HEK293T (cell line): ENCODE measurements around the gene WSB1.
"Not testable (repeated sequence)": the region's sequence is repeated elsewhere in the genome, so short reads cannot be mapped to it uniquely, and the experiment has no call there.

Experiments used
- CTCF ChIA-PET: fragments of 350-600 bp; formaldehyde crosslinking; extraction: SDS; loops from one replicate; lab custom pipeline; 2021; ENCODE audit warnings: antibody characterized with exemption, inconsistent platforms; lab: Yijun Ruan, JAX
- POLR2A ChIA-PET: fragments of 350-600 bp; formaldehyde crosslinking; extraction: SDS; loops from one replicate; lab custom pipeline; 2020; ENCODE audit warnings: antibody characterized with exemption, inconsistent platforms; lab: Yijun Ruan, JAX
- DNase-seq: peaks from one replicate; pipeline ENCODE4 v3.0.0; 2012; ENCODE audit warnings: mixed read lengths; ENCODE audit errors: extremely low spot score
- ARNT ChIP-seq: fragments of 450-650 bp; IDR thresholded peaks from 2 replicates; pipeline ENCODE4 v1.6.1; 2017; ENCODE audit warnings: mild to moderate bottlenecking
- BHLHE40 ChIP-seq: fragments of 450-650 bp; IDR thresholded peaks from 2 replicates; pipeline ENCODE4 v1.6.1; 2016; ENCODE audit warnings: mild to moderate bottlenecking, moderate library complexity, borderline replicate concordance
- CTBP1 ChIP-seq: fragments of 450-650 bp; IDR thresholded peaks from 2 replicates; pipeline ENCODE4 v1.6.1; 2016; ENCODE audit warnings: borderline replicate concordance
- ELF4 ChIP-seq: fragments of 450-650 bp; IDR thresholded peaks from 2 replicates; pipeline ENCODE4 v1.6.1; 2017; ENCODE audit warnings: antibody characterized with exemption
- FOXA1 ChIP-seq: fragments of 450-650 bp; IDR thresholded peaks from 2 replicates; pipeline ENCODE4 v1.6.1; 2016; ENCODE audit warnings: mild to moderate bottlenecking
- FOXK2 ChIP-seq: fragments of 450-650 bp; IDR thresholded peaks from 2 replicates; pipeline ENCODE4 v1.6.1; 2016; ENCODE audit warnings: mild to moderate bottlenecking
- FOXM1 ChIP-seq: fragments of 450-650 bp; IDR thresholded peaks from 2 replicates; pipeline ENCODE4 v1.6.1; 2017; ENCODE audit warnings: mild to moderate bottlenecking, borderline replicate concordance
- HDGF ChIP-seq: fragments of 450-650 bp; IDR thresholded peaks from 2 replicates; pipeline ENCODE4 v1.6.1; 2017; ENCODE audit warnings: antibody characterized with exemption, borderline replicate concordance
- L3MBTL2 ChIP-seq: fragments of 450-650 bp; conservative IDR thresholded peaks from 2 replicates; pipeline ENCODE4 v1.6.1; 2016; ENCODE audit warnings: mild to moderate bottlenecking
- LEF1 ChIP-seq: fragments of 450-650 bp; IDR thresholded peaks from 2 replicates; pipeline ENCODE4 v1.6.1; 2017; ENCODE audit warnings: mild to moderate bottlenecking, borderline replicate concordance
- NFRKB ChIP-seq: fragments of 450-650 bp; IDR thresholded peaks from 2 replicates; pipeline ENCODE4 v1.6.1; 2016; ENCODE audit warnings: mild to moderate bottlenecking, moderate library complexity
- SP1 ChIP-seq: fragments of 450-650 bp; IDR thresholded peaks from 2 replicates; pipeline ENCODE4 v1.6.1; 2017
- SUZ12 ChIP-seq: fragments of 450-650 bp; IDR thresholded peaks from 2 replicates; pipeline ENCODE4 v1.6.1; 2016; ENCODE audit warnings: mild to moderate bottlenecking
- TARDBP ChIP-seq: fragments of 450-650 bp; IDR thresholded peaks from 2 replicates; pipeline ENCODE4 v1.6.1; 2016
- ZNF384 ChIP-seq: fragments of 450-650 bp; IDR thresholded peaks from 2 replicates; pipeline ENCODE4 v1.6.1; 2016
- TF ChIP-seq, protein P1 (sequence below): fragments of 450-650 bp; IDR thresholded peaks from 2 replicates; pipeline ENCODE4 v1.6.1; 2016

Gene WSB1

DNA sequence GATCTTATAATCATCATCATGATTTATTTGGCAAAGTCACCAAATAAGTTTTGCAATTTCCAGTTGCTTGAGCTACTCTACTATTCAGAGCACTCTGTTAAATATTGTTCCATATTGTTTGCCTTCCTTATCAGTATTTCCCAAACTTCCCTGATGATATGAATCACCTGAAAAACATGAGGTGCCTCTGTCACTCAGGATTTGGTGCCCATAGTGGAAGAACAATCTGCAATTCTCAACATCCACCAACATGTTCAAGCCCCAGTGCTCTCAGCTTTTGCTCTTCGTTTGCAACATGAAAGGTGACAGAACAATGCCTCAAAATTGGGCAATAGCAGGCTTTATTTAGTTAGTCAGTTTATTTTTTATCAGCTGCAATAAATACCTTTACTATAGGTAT lies 28.6 kb upstream of the WSB1 start:
- ChIA-PET CTCF (interaction anchor here (0.7 kb wide), 1 partner anchor 336 kb away, joined by 4 read pairs; no protein-coding TSS in a partner anchor), POLR2A (interaction anchor here (1.6 kb wide), 1 partner anchor 29 kb away, joined by 3 read pairs; no protein-coding TSS in a partner anchor)
- TF ChIP-seq FOXM1 (no peak), CTBP1 (no peak), ELF4 (no peak), FOXK2 (no peak)
- no peak for DNase-seq

DNA sequence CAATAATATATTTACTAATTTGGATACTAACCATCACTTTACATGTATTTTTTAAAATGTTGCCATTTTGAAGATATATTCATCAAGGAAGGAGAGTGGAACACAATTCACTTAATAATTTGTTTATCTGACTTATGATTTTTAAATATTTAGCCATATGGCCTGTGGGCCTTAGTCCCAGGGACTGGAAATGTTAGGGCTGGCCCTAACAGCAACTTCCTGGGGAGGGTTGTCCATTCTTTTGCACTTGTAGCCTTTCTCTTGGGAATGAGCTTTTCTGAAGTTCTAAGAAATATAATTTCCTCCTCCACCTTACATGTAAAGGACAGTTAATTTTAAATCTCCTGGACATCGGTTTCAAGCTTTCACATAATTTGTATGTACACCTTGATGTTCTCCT lies 27.7 kb upstream of the WSB1 start:
- TF ChIP-seq HDGF (no peak), SP1 (no peak), SUZ12 (no peak), LEF1 (no peak), L3MBTL2 (no peak), FOXA1 (no peak), ELF4 (no peak), FOXM1 (no peak), TARDBP (no peak), NFRKB (no peak), FOXK2 (no peak), ZNF384 (no peak), CTBP1 (no peak)
- POLR2A ChIA-PET: interaction anchor here (1.6 kb wide), 1 partner anchor 29 kb away, joined by 3 read pairs; no protein-coding TSS in a partner anchor
- DNase-seq: no peak
- CTCF ChIA-PET: interaction anchor here (0.7 kb wide), 1 partner anchor 335 kb away, joined by 4 read pairs; no protein-coding TSS in a partner anchor

DNA sequence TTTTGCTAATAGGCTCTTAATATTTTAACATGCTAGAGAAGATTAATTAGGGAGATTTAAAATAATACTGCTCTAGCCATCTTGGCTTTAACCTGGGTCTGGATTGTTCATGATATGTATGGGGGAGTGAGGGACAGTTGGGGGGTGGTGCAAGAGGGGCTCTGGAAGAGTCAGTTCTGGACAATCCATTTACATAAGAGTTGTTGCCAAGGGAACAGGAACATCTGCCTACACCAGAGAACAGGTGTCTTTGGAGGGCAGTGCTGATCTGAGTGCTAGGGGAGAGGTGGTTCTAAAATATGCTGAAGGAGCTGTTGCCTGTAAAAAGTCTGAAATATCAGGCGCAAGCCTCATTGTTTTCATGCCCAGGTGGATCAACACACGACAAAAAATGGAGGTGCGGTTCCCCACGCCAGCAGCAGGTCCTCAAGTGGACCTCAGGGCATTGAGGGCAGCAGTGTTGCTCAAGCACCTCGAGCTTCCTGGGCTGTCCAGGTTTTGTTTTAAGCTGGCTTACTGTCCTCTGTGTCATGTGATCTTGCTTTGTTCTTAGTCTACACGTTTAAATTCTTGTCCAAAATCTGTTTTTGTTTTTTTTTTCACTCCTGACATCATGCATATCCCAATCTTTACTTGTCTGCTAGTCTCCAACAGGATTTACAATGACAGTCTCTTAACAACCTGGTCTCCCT lies 25.4 kb upstream of the WSB1 start:
- no peak for TF ChIP-seq NFRKB
- TF ChIP-seq, protein P1, sequence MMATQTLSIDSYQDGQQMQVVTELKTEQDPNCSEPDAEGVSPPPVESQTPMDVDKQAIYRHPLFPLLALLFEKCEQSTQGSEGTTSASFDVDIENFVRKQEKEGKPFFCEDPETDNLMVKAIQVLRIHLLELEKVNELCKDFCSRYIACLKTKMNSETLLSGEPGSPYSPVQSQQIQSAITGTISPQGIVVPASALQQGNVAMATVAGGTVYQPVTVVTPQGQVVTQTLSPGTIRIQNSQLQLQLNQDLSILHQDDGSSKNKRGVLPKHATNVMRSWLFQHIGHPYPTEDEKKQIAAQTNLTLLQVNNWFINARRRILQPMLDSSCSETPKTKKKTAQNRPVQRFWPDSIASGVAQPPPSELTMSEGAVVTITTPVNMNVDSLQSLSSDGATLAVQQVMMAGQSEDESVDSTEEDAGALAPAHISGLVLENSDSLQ: no peak
- TF ChIP-seq FOXM1: no peak
- TF ChIP-seq ELF4: no peak
- no peak for DNase-seq
- ChIA-PET CTCF (no interaction called here), POLR2A (interaction anchor here (1.3 kb wide), 1 partner anchor 25 kb away, joined by 3 read pairs; the partner anchor contains the start of gene WSB1)

DNA sequence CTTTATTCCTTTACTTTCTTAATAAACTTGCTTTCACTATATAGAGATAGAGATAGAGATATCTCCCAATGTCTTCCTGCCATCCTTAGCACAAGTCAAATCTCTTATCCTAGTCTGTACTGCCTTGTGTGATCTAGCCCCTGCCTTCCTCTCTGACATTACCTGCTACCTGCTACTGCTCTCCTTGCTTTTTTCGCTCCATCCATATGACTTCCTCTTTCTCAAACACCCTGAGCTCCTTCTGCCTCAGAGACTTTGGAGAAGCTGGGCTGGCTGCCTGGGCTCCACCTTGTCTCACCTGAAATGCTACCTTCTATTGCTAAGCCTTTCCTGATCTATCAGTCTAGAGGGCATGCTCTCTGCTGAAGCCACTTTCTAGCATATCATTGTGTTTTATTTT lies 24.7 kb upstream of the WSB1 start:
- no peak for DNase-seq
- TF ChIP-seq ZNF384 (no peak), SUZ12 (no peak), BHLHE40 (no peak), FOXA1 (no peak), LEF1 (no peak), SP1 (no peak), CTBP1 (no peak), NFRKB (no peak), FOXK2 (no peak), TARDBP (no peak), L3MBTL2 (no peak), ARNT (no peak), FOXM1 (no peak), HDGF (no peak)
- TF ChIP-seq, protein P1: no peak
- CTCF ChIA-PET: no interaction called here
- POLR2A ChIA-PET: interaction anchor here (1.3 kb wide), 1 partner anchor 25 kb away, joined by 3 read pairs; the partner anchor contains the start of gene WSB1

DNA sequence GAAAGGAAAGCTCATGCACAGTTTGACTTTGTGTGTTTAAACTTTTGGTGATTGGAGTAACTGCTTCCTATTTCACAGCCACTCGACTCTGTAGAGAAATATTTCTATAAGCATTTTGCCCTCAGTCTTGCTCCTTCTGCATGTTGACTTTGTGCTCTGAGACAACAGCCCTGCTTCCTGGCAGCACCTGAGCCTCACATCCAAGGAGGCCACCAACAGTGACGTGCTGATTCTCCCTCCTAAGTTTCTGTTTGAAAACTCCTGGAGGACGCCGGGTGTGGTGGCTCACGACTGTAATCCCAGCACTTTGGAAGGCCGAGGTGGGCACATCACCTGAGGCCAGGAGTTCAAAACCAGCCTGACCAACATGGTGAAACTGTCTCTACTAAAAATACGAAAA lies 23.9 kb upstream of the WSB1 start:
- POLR2A ChIA-PET: no interaction called here
- CTCF ChIA-PET: no interaction called here
- no peak for TF ChIP-seq CTBP1
- no peak for TF ChIP-seq BHLHE40
- no peak for TF ChIP-seq ZNF384
- no peak for TF ChIP-seq FOXA1
- no peak for TF ChIP-seq HDGF
- no peak for TF ChIP-seq ELF4
- TF ChIP-seq FOXK2: no peak
- TF ChIP-seq SP1: no peak
- no peak for TF ChIP-seq NFRKB
- TF ChIP-seq LEF1: no peak
- no peak for TF ChIP-seq FOXM1
- no peak for TF ChIP-seq L3MBTL2
- no peak for TF ChIP-seq SUZ12
- no peak for TF ChIP-seq TARDBP
- TF ChIP-seq ARNT: no peak
- TF ChIP-seq, protein P1: no peak
- no peak for DNase-seq

DNA sequence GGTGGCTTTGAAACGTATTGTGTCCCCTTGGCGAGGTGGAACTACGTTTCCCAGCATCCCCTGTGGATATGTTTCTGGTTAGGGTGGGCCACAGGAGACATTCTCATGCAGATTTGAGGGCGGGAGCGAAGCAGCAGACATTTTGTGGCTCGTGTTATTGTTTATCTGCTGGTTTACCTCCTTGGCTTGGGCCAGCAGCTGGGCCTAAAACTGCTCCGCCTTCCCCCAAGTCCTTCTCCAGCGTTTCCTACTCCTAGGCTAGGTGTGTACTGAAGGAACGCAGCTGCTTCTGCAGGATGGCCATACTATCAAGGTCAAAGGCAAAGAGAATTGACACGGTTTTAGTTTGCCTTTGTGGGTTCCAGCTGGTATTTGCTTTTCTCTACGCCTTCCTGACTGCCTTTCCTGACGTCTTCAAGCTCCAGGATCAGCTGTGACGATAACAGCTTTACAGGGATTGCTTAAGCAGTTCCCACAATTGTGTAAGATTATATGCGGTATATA lies 17.2 kb upstream of the WSB1 start:
- POLR2A ChIA-PET: interaction anchor here (2.0 kb wide), 1 partner anchor 18 kb away, joined by 6 read pairs; no protein-coding TSS in a partner anchor
- CTCF ChIA-PET: no interaction called here
- TF ChIP-seq FOXA1 (no peak), LEF1 (no peak), CTBP1 (no peak), FOXM1 (no peak), NFRKB (no peak), ZNF384 (no peak), FOXK2 (no peak), ARNT (no peak), SP1 (no peak)
- no peak for DNase-seq

DNA sequence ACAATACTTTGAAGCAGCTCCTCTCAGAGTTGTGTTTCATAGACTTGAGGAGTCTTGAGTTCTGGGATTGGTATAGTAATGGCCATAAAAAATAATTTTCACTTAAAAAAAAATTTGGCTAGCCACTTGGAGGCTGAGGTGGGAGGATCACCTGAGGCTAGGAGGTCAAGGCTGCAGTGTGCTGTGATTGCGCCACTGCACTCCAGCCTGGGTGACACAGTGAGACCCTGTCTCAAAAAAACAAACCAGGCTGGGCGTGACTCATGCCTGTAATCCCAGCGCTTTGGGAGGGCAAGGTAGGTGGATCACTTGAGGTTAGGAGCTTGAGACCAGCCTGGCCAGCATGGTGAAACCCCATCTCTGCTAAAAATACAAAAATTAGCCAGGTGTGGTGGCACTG lies 14.8 kb upstream of the WSB1 start:
- DNase-seq, CTCF ChIA-PET: not testable (repeated sequence)
- POLR2A ChIA-PET: interaction anchor here (1.4 kb wide), 1 partner anchor 15 kb away, joined by 5 read pairs; no protein-coding TSS in a partner anchor
